MM.1S (cell line): Measurements from ENCODE around the gene KHK.

Experiments used
- DNase-seq: peaks from one replicate; pipeline ENCODE4 v3.0.0-alpha.2; 2015
- H2AFZ ChIP-seq: fragments of 300-600 bp; sonication (generic); 2 replicates; pipeline ENCODE4 v1.6.0; 2016; ENCODE audit warnings: antibody characterized with exemption, low read length
- H3F3A ChIP-seq: fragments of 300-600 bp; sonication (generic); 2 replicates; pipeline ENCODE4 v1.6.1; 2016; ENCODE audit warnings: mild to moderate bottlenecking, antibody characterized with exemption, low read length, moderate library complexity, mixed read lengths; ENCODE audit not compliant: insufficient read depth
- H3K27ac ChIP-seq: fragments of 300-600 bp; sonication (generic); 2 replicates; pipeline ENCODE4 v1.5.1; 2016; ENCODE audit warnings: mild to moderate bottlenecking, low read length
- H3K27me3 ChIP-seq: fragments of 300-600 bp; sonication (generic); replicated peaks from 2 replicates; pipeline ENCODE4 v1.6.0; 2016; ENCODE audit warnings: low read length; ENCODE audit not compliant: insufficient read depth
- H3K36me3 ChIP-seq: fragments of 300-600 bp; sonication (generic); replicated peaks from 2 replicates; pipeline ENCODE4 v1.6.1; 2016; ENCODE audit warnings: mild to moderate bottlenecking, low read length, mixed read lengths; ENCODE audit not compliant: insufficient read depth
- H3K4me1 ChIP-seq: fragments of 300-600 bp; sonication (generic); 2 replicates; pipeline ENCODE4 v1.6.1; 2016; ENCODE audit warnings: low read length, mixed read lengths
- H3K4me2 ChIP-seq: fragments of 300-600 bp; sonication (generic); 2 replicates; pipeline ENCODE4 v1.6.0; 2016; ENCODE audit warnings: low read depth, low read length
- H3K4me3 ChIP-seq: fragments of 300-600 bp; sonication (generic); 2 replicates; pipeline ENCODE4 v1.5.1; 2016; ENCODE audit warnings: low read length, mixed read lengths
- H3K79me2 ChIP-seq: fragments of 300-600 bp; sonication (generic); 2 replicates; pipeline ENCODE4 v1.6.1; 2016; ENCODE audit warnings: mixed run types, low read length, mixed read lengths
- H3K9ac ChIP-seq: fragments of 300-600 bp; sonication (generic); 2 replicates; pipeline ENCODE4 v1.6.1; 2016; ENCODE audit warnings: low read length, mixed read lengths
- H3K9me2 ChIP-seq: fragments of 300-600 bp; sonication (generic); replicated peaks from 2 replicates; pipeline ENCODE4 v1.6.1; 2016; ENCODE audit warnings: mild to moderate bottlenecking, low read length, mixed read lengths; ENCODE audit not compliant: insufficient read depth
- H3K9me3 ChIP-seq: fragments of 300-600 bp; sonication (generic); replicated peaks from 2 replicates; pipeline ENCODE4 v1.6.1; 2016; ENCODE audit warnings: mild to moderate bottlenecking, low read length, mixed read lengths; ENCODE audit not compliant: insufficient read depth
- H4K20me1 ChIP-seq: fragments of 300-600 bp; sonication (generic); 2 replicates; pipeline ENCODE4 v1.6.1; 2016; ENCODE audit warnings: mild to moderate bottlenecking, low read length, moderate library complexity, mixed read lengths; ENCODE audit not compliant: insufficient read depth
- CTCF ChIP-seq: fragments of 300-600 bp; sonication (generic); IDR thresholded peaks from 2 replicates; pipeline ENCODE4 v1.5.1; 2016; ENCODE audit warnings: antibody characterized with exemption, low read length, mixed read lengths
- EZH2 ChIP-seq: fragments of 300-600 bp; sonication (generic); optimal IDR thresholded peaks from 2 replicates; pipeline ENCODE3; 2017; ENCODE audit warnings: low read depth, mild to moderate bottlenecking, antibody characterized with exemption, low read length, mixed read lengths
- EZH2phosphoT487 ChIP-seq: fragments of 300-600 bp; sonication (generic); IDR thresholded peaks from 2 replicates; pipeline ENCODE4 v1.6.1; 2018; ENCODE audit warnings: antibody characterized with exemption, low read length

KHK gene

GRCh38 chr2:27065128-27065527 lies 21.4 kb upstream of the KHK start:
- H3K4me1 ChIP-seq, result peaks cover 4% of the 10 kb centered on the region; the same call in 1 of the 2 replicates
- H3K4me2 ChIP-seq, result no peak overlapping the region
- no peak for DNase-seq
- H4K20me1 ChIP-seq, result no peaks in the 10 kb centered on the region
- H3K9me3 ChIP-seq, result no peaks in the 10 kb centered on the region
- no peak overlapping the region for H2AFZ ChIP-seq
- peaks cover 5% of the 10 kb centered on the region; the same call in 1 of the 2 replicates for H3F3A ChIP-seq
- H3K79me2 ChIP-seq, result peaks cover 20% of the 10 kb centered on the region
- no peaks in the 10 kb centered on the region for H3K9me2 ChIP-seq
- no peaks in the 10 kb centered on the region for H3K27me3 ChIP-seq
- H3K4me3 ChIP-seq, result no peak overlapping the region
- H3K9ac ChIP-seq, result no peak overlapping the region
- TF ChIP-seq EZH2 (no peak), CTCF (no peak), EZH2phosphoT487 (no peak)
- H3K27ac ChIP-seq, result no peak overlapping the region
- H3K36me3 ChIP-seq, result no peaks in the 10 kb centered on the region

GRCh38 chr2:27067385-27067784 lies 19.2 kb upstream of the KHK start:
- no peak overlapping the region for H3K4me2 ChIP-seq
- no peaks in the 10 kb centered on the region for H4K20me1 ChIP-seq
- DNase-seq, result no peak
- H3K36me3 ChIP-seq, result no peaks in the 10 kb centered on the region
- peaks cover 14% of the 10 kb centered on the region for H3K4me1 ChIP-seq
- H3K9ac ChIP-seq, result no peak overlapping the region
- H3K4me3 ChIP-seq, result no peak overlapping the region
- no peaks in the 10 kb centered on the region for H3K27me3 ChIP-seq
- TF ChIP-seq EZH2, result no peak
- no peak for TF ChIP-seq CTCF
- peaks cover 33% of the 10 kb centered on the region for H3K79me2 ChIP-seq
- peaks cover 9% of the 10 kb centered on the region; the same call in 1 of the 2 replicates for H3F3A ChIP-seq
- no peaks in the 10 kb centered on the region for H3K9me2 ChIP-seq
- H3K9me3 ChIP-seq, result no peaks in the 10 kb centered on the region
- H2AFZ ChIP-seq, result no peak overlapping the region
- H3K27ac ChIP-seq, result no peak overlapping the region

GRCh38 chr2:27069436-27069835 lies 17.1 kb upstream of the KHK start:
- no peaks in the 10 kb centered on the region for H4K20me1 ChIP-seq
- H3K36me3 ChIP-seq, result no peaks in the 10 kb centered on the region
- peaks cover 9% of the 10 kb centered on the region; the same call in 1 of the 2 replicates for H3F3A ChIP-seq
- H3K9me3 ChIP-seq, result no peaks in the 10 kb centered on the region
- no peak overlapping the region for H3K9ac ChIP-seq
- H3K4me1 ChIP-seq, result peaks cover 22% of the 10 kb centered on the region
- H3K27me3 ChIP-seq, result no peaks in the 10 kb centered on the region
- H3K4me3 ChIP-seq, result no peak overlapping the region
- H3K4me2 ChIP-seq, result no peak overlapping the region
- H2AFZ ChIP-seq, result no peak overlapping the region
- H3K79me2 ChIP-seq, result peaks cover 33% of the 10 kb centered on the region
- no peak for DNase-seq
- H3K9me2 ChIP-seq, result no peaks in the 10 kb centered on the region
- no peak overlapping the region for H3K27ac ChIP-seq
- TF ChIP-seq EZH2, result no peak
- no peak for TF ChIP-seq CTCF
- no peak for TF ChIP-seq EZH2phosphoT487
